HFFc6 (cell line): ENCODE measurements around the gene PDE4D. TPM values are rescaled to one million over a fixed set of nuclear protein-coding genes. Genes with fewer than 3 reads are reported as not detected.

ENCODE experiments used
- DNase-seq: peaks from one replicate; pipeline ENCODE4 v3.0.0-alpha.2; 2018
- H3K27ac Mint-ChIP-seq: 2 replicates; pipeline ENCODE4 v1.8.0; 2020; ENCODE audit warnings: mild to moderate bottlenecking, mixed read lengths
- H3K27me3 Mint-ChIP-seq: 2 replicates; pipeline ENCODE4 v1.8.0; 2021; ENCODE audit warnings: mild to moderate bottlenecking, moderate library complexity, mixed read lengths; ENCODE audit not compliant: insufficient read depth
- H3K36me3 Mint-ChIP-seq: 2 replicates; pipeline ENCODE4 v1.8.0; 2021; ENCODE audit warnings: low read depth, mixed read lengths
- H3K4me1 Mint-ChIP-seq: 2 replicates; pipeline ENCODE4 v1.8.0; 2020; ENCODE audit warnings: low read depth, mixed read lengths
- H3K4me3 Mint-ChIP-seq: 2 replicates; pipeline ENCODE4 v1.8.0; 2020; ENCODE audit warnings: mild to moderate bottlenecking, moderate library complexity, mixed read lengths
- H3K9me3 Mint-ChIP-seq: 2 replicates; pipeline ENCODE4 v1.8.0; 2020; ENCODE audit warnings: mild to moderate bottlenecking, mixed read lengths
- total RNA-seq, 6 experiments: library from RNA; stranded (reverse); fragmentation: NEBNext Ultra II Directional; extraction: Animal tissue kit (Norgen Biotek cat#: 25700); gene quantifications; 2 replicates in 1 of 6; 3 replicates in 5 of 6; pipeline ENCODE4 v1.2.3, GENCODE V29; 2021
- TF ChIP-seq, protein P1 (sequence below): fragments of 200-600 bp; sonication (generic); IDR thresholded peaks from 2 replicates; pipeline ENCODE4 v1.5.0; 2021; ENCODE audit warnings: antibody characterized with exemption, mild to moderate bottlenecking

PDE4D gene
- total RNA-seq, 6 experiments from 2014 or later: 1.8 to 7.3 (median 6.2) TPM

DNA sequence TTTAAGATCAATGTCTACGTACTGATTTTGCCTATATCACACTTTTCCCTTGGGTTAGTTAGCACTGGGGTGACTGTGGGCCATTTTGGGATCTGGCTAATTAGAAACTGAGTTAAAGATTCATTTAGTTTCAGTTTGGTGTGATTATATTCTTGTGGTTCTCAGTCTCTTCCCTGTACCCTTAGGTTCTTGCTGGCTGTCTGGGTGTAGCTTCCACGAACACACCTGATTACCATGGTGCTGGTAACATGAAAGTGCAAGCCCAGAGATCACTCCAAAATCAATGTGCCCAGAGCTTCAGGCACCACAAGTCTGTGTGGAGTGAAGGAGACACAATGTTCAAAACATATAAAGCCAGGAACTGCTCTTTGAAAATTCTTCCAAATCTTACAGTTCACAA lies 248.1 kb downstream of the PDE4D start:
- Mint-ChIP-seq H3K4me3 (no peak overlapping the region), H3K9me3 (no peaks in the 10 kb centered on the region), H3K36me3 (no peaks in the 10 kb centered on the region), H3K4me1 (no peaks in the 10 kb centered on the region; the same call in 1 of the 2 replicates), H3K27ac (no peak overlapping the region), H3K27me3 (peaks cover 3% of the 10 kb centered on the region)
- TF ChIP-seq, protein P1, sequence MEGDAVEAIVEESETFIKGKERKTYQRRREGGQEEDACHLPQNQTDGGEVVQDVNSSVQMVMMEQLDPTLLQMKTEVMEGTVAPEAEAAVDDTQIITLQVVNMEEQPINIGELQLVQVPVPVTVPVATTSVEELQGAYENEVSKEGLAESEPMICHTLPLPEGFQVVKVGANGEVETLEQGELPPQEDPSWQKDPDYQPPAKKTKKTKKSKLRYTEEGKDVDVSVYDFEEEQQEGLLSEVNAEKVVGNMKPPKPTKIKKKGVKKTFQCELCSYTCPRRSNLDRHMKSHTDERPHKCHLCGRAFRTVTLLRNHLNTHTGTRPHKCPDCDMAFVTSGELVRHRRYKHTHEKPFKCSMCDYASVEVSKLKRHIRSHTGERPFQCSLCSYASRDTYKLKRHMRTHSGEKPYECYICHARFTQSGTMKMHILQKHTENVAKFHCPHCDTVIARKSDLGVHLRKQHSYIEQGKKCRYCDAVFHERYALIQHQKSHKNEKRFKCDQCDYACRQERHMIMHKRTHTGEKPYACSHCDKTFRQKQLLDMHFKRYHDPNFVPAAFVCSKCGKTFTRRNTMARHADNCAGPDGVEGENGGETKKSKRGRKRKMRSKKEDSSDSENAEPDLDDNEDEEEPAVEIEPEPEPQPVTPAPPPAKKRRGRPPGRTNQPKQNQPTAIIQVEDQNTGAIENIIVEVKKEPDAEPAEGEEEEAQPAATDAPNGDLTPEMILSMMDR: no peak
- DNase-seq: no peak

DNA sequence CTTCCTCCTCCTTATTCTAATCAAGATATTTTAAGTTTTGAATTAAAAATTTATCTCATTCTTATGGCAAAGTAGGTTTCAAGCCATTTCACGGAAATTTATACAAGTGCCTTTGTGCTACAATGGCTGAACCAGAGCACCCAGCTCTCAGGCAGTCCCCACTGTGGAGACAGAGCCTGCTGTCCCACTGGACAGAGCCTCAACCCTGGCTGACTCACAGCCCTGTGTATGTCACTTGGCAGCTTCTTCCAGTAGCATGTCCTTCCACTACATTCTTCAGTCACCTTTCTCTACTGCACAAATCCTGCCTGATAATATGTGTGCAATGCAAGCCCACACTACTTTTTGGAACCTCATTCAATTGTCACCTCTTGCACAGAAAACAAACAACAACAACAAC lies 253.1 kb downstream of the PDE4D start:
- no peaks in the 10 kb centered on the region for H3K9me3 Mint-ChIP-seq
- peak; percentile 9 for DNase-seq
- no peak overlapping the region for H3K4me3 Mint-ChIP-seq
- no peak overlapping the region for H3K27ac Mint-ChIP-seq
- no peaks in the 10 kb centered on the region; the same call in 1 of the 2 replicates for H3K4me1 Mint-ChIP-seq
- peaks cover 9% of the 10 kb centered on the region for H3K27me3 Mint-ChIP-seq
- no peaks in the 10 kb centered on the region for H3K36me3 Mint-ChIP-seq
- TF ChIP-seq, protein P1: no peak

GRCh38 chr5:59637884-59638580 lies 255.5 kb downstream of the PDE4D start:
- no peak overlapping the region for H3K4me3 Mint-ChIP-seq
- DNase-seq: no peak
- H3K27me3 Mint-ChIP-seq: peaks cover 9% of the 10 kb centered on the region
- no peak overlapping the region for H3K27ac Mint-ChIP-seq
- H3K36me3 Mint-ChIP-seq: no peaks in the 10 kb centered on the region
- TF ChIP-seq, protein P1: no peak
- peaks cover 12% of the 10 kb centered on the region; the same call in 1 of the 2 replicates for H3K9me3 Mint-ChIP-seq
- no peaks in the 10 kb centered on the region; the same call in 1 of the 2 replicates for H3K4me1 Mint-ChIP-seq

- TF ChIP-seq, protein P1: no peak
- no peak for DNase-seq
- Mint-ChIP-seq H3K4me1 (no peaks in the 10 kb centered on the region), H3K27me3 (no peaks in the 10 kb centered on the region; the same call in 1 of the 2 replicates), H3K4me3 (no peak overlapping the region), H3K27ac (no peak overlapping the region), H3K9me3 (peaks cover 6% of the 10 kb centered on the region; the same call in 1 of the 2 replicates), H3K36me3 (no peaks in the 10 kb centered on the region)
Measured at GRCh38 chr5:59629561-59629960, 264.0 kb downstream of the PDE4D start.

GRCh38 chr5:59628062-59628828 lies 265.3 kb downstream of the PDE4D start:
- no peak for DNase-seq
- H3K4me3 Mint-ChIP-seq: no peak overlapping the region
- TF ChIP-seq, protein P1: no peak
- no peaks in the 10 kb centered on the region for H3K4me1 Mint-ChIP-seq
- no peaks in the 10 kb centered on the region; the same call in 1 of the 2 replicates for H3K27me3 Mint-ChIP-seq
- no peak overlapping the region for H3K27ac Mint-ChIP-seq
- H3K36me3 Mint-ChIP-seq: no peaks in the 10 kb centered on the region
- no peaks in the 10 kb centered on the region for H3K9me3 Mint-ChIP-seq
